Measurements from ENCODE around the gene CPZ. TPM values are rescaled to one million over a fixed set of nuclear protein-coding genes. Genes with fewer than 3 reads are reported as not detected.

CPZ gene
- total and polyA plus RNA-seq, 10 of the 15 experiments (the other 5 are each of a cell fraction or from before 2014, with no cell fraction given): not detected

DNA sequence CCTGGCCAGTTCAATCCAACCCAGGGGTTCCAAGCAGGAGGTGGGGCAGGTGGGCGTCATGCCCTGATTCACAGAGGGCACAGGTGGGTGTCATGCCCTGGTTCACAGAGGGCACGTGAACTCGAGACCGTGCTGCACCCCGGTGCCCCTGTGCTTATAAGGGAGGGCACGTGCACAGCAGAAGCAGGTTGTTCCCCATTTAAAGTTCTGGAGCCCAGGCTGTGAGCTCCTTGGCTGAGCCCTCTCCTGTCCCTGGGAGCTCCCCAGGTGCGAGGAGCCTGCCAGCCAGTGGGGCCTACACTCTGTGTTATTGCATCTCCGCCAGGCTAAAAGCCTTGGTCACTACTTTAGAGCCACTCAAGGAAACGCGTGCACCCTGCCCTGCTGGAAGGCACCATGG is 3.2 kb upstream of the CPZ start:
- ATAC-seq: no peak
- peaks cover 2 to 9% of the 10 kb centered on the region in 2 experiments; a peak in 3 of 4 replicates for H3K27me3 ChIP-seq (replicated peaks in 1 of 2; ENCODE audit: control insufficient read depth in 2 of 2, insufficient read depth in 2 of 2, low read length in 1 of 2)
- 23% methylated on average over 10 of the region's 10 CpGs for WGBS (ENCODE audit: insufficient coverage, insufficient replicate concordance, low lambda C conversion rate, missing lambda C conversion rate)
- TF ChIP-seq, protein P1, sequence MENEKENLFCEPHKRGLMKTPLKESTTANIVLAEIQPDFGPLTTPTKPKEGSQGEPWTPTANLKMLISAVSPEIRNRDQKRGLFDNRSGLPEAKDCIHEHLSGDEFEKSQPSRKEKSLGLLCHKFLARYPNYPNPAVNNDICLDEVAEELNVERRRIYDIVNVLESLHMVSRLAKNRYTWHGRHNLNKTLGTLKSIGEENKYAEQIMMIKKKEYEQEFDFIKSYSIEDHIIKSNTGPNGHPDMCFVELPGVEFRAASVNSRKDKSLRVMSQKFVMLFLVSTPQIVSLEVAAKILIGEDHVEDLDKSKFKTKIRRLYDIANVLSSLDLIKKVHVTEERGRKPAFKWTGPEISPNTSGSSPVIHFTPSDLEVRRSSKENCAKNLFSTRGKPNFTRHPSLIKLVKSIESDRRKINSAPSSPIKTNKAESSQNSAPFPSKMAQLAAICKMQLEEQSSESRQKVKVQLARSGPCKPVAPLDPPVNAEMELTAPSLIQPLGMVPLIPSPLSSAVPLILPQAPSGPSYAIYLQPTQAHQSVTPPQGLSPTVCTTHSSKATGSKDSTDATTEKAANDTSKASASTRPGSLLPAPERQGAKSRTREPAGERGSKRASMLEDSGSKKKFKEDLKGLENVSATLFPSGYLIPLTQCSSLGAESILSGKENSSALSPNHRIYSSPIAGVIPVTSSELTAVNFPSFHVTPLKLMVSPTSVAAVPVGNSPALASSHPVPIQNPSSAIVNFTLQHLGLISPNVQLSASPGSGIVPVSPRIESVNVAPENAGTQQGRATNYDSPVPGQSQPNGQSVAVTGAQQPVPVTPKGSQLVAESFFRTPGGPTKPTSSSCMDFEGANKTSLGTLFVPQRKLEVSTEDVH (IDR thresholded peaks at IDR 0.05; ENCODE audit: low read depth, partially characterized antibody): no peak
- TF ChIP-seq, protein P2, sequence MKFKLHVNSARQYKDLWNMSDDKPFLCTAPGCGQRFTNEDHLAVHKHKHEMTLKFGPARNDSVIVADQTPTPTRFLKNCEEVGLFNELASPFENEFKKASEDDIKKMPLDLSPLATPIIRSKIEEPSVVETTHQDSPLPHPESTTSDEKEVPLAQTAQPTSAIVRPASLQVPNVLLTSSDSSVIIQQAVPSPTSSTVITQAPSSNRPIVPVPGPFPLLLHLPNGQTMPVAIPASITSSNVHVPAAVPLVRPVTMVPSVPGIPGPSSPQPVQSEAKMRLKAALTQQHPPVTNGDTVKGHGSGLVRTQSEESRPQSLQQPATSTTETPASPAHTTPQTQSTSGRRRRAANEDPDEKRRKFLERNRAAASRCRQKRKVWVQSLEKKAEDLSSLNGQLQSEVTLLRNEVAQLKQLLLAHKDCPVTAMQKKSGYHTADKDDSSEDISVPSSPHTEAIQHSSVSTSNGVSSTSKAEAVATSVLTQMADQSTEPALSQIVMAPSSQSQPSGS (IDR thresholded peaks at IDR 0.05; ENCODE audit: low read length): no peak
- TF ChIP-seq, protein P3, sequence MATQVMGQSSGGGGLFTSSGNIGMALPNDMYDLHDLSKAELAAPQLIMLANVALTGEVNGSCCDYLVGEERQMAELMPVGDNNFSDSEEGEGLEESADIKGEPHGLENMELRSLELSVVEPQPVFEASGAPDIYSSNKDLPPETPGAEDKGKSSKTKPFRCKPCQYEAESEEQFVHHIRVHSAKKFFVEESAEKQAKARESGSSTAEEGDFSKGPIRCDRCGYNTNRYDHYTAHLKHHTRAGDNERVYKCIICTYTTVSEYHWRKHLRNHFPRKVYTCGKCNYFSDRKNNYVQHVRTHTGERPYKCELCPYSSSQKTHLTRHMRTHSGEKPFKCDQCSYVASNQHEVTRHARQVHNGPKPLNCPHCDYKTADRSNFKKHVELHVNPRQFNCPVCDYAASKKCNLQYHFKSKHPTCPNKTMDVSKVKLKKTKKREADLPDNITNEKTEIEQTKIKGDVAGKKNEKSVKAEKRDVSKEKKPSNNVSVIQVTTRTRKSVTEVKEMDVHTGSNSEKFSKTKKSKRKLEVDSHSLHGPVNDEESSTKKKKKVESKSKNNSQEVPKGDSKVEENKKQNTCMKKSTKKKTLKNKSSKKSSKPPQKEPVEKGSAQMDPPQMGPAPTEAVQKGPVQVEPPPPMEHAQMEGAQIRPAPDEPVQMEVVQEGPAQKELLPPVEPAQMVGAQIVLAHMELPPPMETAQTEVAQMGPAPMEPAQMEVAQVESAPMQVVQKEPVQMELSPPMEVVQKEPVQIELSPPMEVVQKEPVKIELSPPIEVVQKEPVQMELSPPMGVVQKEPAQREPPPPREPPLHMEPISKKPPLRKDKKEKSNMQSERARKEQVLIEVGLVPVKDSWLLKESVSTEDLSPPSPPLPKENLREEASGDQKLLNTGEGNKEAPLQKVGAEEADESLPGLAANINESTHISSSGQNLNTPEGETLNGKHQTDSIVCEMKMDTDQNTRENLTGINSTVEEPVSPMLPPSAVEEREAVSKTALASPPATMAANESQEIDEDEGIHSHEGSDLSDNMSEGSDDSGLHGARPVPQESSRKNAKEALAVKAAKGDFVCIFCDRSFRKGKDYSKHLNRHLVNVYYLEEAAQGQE (IDR thresholded peaks at IDR 0.05; ENCODE audit: low read depth, low read length): no peak
- no peak for TF ChIP-seq SUPT20H (IDR thresholded peaks at IDR 0.05; ENCODE audit: borderline replicate concordance, control insufficient read depth, low read depth, low read length)
- no peaks in the 10 kb centered on the region for H3K4me1 ChIP-seq (ENCODE audit: control insufficient read depth, insufficient read depth, low read length)
- no peaks in the 10 kb centered on the region for H3K36me3 ChIP-seq (ENCODE audit: control insufficient read depth in 2 of 2, insufficient read depth in 2 of 2, low read length in 1 of 2)
- FAIRE-seq: no peak
- no peak overlapping the region for H3K9ac ChIP-seq (ENCODE audit: control insufficient read depth, insufficient read depth, low read length)
- no peak overlapping the region for H3K4me3 ChIP-seq
- no TSS peak for BruUV-seq (replicated peaks)
- POLR2A ChIA-PET: no interaction called here
- RAD21 ChIA-PET (ENCODE audit: unreplicated experiment): interaction anchor here (1.2 kb wide), 1 partner anchor 121 kb away, joined by 3 read pairs; no protein-coding TSS in a partner anchor
- H3K79me2 ChIP-seq (ENCODE audit: control insufficient read depth, insufficient read depth, low read length): no peaks in the 10 kb centered on the region
- DNase-seq (ENCODE audit: low read depth, low spot score): no peak
- intact Hi-C loops (cut with micrococcal nuclease; ENCODE audit: unreplicated experiment) (no loop called here), in situ Hi-C loops (cut with MboI) (no loop called here)
- H2AFZ ChIP-seq (ENCODE audit: control insufficient read depth, low read depth, low read length): no peak overlapping the region
- no peak overlapping the region for H3K27ac ChIP-seq (ENCODE audit: control insufficient read depth, insufficient read depth)
- H4K20me1 ChIP-seq (ENCODE audit: control insufficient read depth, insufficient read depth): no peaks in the 10 kb centered on the region
- no peak overlapping the region for H3K4me2 ChIP-seq (ENCODE audit: control insufficient read depth, insufficient read depth)
- CTCF ChIA-PET: no interaction called here
- SMC1A ChIA-PET (ENCODE audit: uncharacterized antibody, unreplicated experiment): no interaction called here
- no peaks in the 10 kb centered on the region for H3K9me3 ChIP-seq (replicated peaks; ENCODE audit: control insufficient read depth, insufficient read depth, low read length)

Measured in GM12878 (cell line).